Measurements from ENCODE around the gene PANK2. TPM values are rescaled to one million over a fixed set of nuclear protein-coding genes. Genes with fewer than 3 reads are reported as not detected.

Gene PANK2
- total and polyA plus RNA-seq, 2 of the 8 experiments (the other 6 are each of a cell fraction or from before 2014, with no cell fraction given) = 17.1 to 57.5 TPM

DNA sequence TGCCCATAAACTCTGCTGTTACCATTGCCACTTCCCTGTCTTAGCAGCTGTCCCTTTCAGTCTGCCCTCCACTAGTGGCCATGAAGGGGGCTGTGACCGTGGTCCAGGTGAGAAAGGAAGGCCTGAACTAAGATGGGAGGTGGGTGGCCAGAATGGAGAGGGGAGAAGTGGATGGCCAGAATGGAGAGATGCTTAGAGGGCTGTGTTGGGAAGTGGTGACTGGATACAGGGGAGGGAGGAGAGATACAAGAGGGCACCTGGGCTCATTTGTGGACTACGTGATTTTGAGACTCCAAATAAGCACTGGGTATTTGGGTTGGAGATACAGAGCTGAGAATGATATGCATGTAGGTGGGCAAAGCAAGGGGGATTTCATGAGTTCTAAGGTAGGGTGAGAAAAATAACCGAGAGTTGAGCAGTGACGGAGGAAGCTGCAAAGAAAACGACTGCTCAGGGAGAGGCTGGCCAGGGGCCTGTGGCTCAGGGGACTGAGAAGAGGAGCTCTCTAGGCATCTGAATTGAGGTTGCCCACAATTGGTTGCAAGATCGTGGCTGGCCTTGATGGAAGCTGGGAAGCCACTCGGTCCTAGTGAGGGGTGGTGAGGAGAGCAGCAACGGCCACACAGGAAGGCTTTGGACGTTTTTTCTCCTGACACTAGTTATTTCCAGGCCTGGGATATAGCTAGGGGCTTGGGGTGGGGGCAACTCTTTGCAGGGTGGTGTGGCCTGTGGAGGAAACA lies 36.9 kb downstream of the PANK2 start (continued):
- TF ChIP-seq GABPA (IDR thresholded peaks at IDR 0.05; ENCODE audit: borderline replicate concordance, insufficient read depth, low read length) = no peak
- no peak for TF ChIP-seq TAF1 (IDR thresholded peaks at IDR 0.05; ENCODE audit: low read depth, low read length)
